Astrocyte of the cerebellum (primary cell): Measurements from ENCODE around the gene MYO1H.

ENCODE experiments used
- DNase-seq: peaks from one replicate; pipeline ENCODE4 v3.0.0-alpha.2; 2011; ENCODE audit warnings: low read depth
- H3K4me3 ChIP-seq: 2 replicates; pipeline ENCODE4 v1.5.1; 2011; ENCODE audit warnings: mild to moderate bottlenecking, low read depth, low read length, moderate library complexity
- in situ Hi-C: cut with HindIII; loops from 2 replicates; pipeline ENCODE4 v1.10.0; 2017; ENCODE audit warnings: low sequenced_read_pairs
- TF ChIP-seq, protein P1 (sequence below): IDR thresholded peaks from 2 replicates; pipeline ENCODE4 v1.5.1; 2012; ENCODE audit warnings: low read length, low read depth, moderate library complexity, mild to moderate bottlenecking; ENCODE audit errors: missing control alignments

MYO1H gene

GRCh38 chr12:109444259-109444658 lies 96.6 kb downstream of the MYO1H start:
- TF ChIP-seq, protein P1, sequence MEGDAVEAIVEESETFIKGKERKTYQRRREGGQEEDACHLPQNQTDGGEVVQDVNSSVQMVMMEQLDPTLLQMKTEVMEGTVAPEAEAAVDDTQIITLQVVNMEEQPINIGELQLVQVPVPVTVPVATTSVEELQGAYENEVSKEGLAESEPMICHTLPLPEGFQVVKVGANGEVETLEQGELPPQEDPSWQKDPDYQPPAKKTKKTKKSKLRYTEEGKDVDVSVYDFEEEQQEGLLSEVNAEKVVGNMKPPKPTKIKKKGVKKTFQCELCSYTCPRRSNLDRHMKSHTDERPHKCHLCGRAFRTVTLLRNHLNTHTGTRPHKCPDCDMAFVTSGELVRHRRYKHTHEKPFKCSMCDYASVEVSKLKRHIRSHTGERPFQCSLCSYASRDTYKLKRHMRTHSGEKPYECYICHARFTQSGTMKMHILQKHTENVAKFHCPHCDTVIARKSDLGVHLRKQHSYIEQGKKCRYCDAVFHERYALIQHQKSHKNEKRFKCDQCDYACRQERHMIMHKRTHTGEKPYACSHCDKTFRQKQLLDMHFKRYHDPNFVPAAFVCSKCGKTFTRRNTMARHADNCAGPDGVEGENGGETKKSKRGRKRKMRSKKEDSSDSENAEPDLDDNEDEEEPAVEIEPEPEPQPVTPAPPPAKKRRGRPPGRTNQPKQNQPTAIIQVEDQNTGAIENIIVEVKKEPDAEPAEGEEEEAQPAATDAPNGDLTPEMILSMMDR = no peak
- in situ Hi-C loops = no loop called here
- no peak for DNase-seq
- H3K4me3 ChIP-seq = no peak overlapping the region

- in situ Hi-C loops = no loop called here
- DNase-seq = no peak
- TF ChIP-seq, protein P1 = no peak
- no peak overlapping the region for H3K4me3 ChIP-seq
These were observed 97.5 kb downstream of the MYO1H start for GRCh38 chr12:109445191-109445609.

DNA sequence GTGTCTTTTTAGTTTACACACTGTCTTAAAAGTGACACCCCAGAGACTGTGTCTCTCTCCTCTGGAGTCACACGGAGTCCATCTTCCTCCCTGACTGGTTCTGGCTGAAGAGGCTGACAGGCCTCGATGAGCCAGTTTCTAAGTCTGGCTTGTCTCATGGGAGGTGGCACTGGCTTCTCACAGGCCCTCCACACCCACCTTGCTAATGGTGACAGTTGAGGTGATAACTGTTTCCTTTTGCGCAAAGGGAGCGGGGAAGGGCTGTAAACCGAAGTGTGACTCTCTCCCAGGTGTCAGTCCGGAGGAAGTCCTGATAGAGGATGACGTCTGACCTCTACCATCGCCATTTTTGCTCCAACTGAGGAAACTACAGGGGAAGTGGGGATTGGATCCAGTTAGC lies 99.2 kb downstream of the MYO1H start:
- TF ChIP-seq, protein P1 = no peak
- no peak overlapping the region for H3K4me3 ChIP-seq
- DNase-seq = no peak
- in situ Hi-C loops = no loop called here

DNA sequence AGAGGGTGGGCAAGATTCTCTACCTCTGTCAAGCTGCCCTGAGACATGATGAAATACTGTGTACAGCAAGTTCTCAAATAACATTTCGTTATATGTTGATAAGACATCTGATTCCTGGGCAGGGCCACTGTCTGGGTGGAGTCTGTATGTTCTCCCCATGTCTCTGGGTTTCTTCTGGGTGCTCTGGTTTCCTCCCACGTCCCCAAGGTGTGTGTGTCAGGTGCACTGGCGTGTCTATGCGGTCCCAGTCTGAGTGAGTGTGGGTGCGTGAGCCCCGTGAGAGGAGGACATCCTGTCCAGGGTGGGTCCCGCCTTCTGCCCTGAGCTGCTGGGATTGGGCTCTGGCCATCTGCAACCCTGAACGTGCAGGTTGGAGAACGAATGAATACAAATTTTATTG lies 99.8 kb downstream of the MYO1H start:
- TF ChIP-seq, protein P1 = no peak
- DNase-seq = no peak
- no peak overlapping the region for H3K4me3 ChIP-seq
- in situ Hi-C loops = no loop called here

DNA sequence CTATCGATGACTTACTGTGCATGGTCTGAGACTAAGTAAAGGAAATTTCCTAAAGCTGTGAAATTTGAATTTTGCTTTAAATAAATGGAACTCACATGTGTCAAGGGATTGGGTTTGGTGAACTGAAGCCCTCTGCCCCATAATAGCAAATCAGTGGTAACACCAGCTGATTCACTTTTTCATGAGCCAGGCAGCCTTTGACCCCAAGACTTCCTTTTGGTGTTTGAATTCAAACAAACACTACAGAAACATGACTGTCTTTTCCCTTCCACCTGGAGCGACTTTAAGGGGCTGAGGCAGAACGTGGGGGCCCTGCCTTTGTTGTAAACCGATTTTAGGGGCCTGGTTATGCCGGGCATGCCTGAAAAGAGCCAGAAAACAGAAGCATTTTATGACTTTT lies 100.6 kb downstream of the MYO1H start:
- no peak overlapping the region for H3K4me3 ChIP-seq
- no peak for DNase-seq
- TF ChIP-seq, protein P1 = no peak
- in situ Hi-C loops = no loop called here

DNA sequence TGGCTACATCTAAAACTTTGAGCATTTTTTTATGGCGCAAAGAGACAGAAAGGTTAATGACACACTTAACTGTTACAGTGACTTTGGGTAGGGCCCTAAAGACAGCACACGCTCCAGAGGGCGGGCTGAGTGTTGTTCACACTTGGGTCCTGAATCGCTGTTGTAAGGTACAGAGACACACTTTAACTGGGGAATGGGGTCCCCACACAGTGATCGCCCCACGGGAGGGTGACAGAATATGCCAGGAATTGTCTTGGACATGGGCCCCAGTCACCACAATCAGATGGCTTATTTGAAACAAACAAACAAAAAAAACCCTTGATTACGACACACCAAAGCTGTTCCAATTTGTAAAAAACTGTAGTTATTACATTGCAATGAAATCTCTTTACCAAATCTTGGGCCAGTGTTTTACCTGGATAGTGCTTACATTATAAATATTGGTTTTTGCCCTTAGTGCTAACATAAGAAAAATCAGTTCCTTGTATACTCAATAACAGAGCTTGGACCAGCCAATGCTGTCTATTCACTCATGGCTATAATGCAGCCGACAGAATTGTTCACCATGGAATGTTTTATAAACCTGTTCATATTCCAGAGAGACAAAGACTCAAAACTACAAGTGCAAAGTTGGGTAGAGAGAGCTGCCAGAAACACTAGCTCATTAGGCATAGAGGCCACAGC lies 101.1 kb downstream of the MYO1H start:
- TF ChIP-seq, protein P1 = no peak
- no peak overlapping the region for H3K4me3 ChIP-seq
- in situ Hi-C loops = no loop called here
- DNase-seq = no peak
